H1 (cell line): ENCODE measurements around the gene KRT80. TPM values are rescaled to one million over a fixed set of nuclear protein-coding genes. Genes with fewer than 3 reads are reported as not detected.

Source experiments
- NANOG ChIP-seq: IDR thresholded peaks from 2 replicates; pipeline ENCODE4 v1.6.1; 2011; ENCODE audit warnings: low read length, low read depth, mild to moderate bottlenecking, inconsistent platforms; ENCODE audit not compliant: insufficient read depth, poor library complexity, severe bottlenecking
- POLR2A ChIP-seq, 2 experiments: IDR thresholded peaks; 1 replicate in 1 of 2; 2 replicates in 1 of 2; pipeline ENCODE4 v1.6.1; 2011; ENCODE audit warnings: low read depth in 2 of 2, low read length in 2 of 2, mild to moderate bottlenecking in 2 of 2; ENCODE audit errors: control extremely low read depth in 1 of 2
- RAD21 ChIP-seq, 2 experiments: IDR thresholded peaks in 1 of 2; conservative IDR thresholded peaks in 1 of 2; 2 replicates each; pipeline ENCODE4 v1.6.1; 2011; ENCODE audit warnings: low read depth in 2 of 2, low read length in 2 of 2, improper control_type of control experiment in 1 of 2, inconsistent platforms in 1 of 2, mild to moderate bottlenecking in 1 of 2, moderate library complexity in 1 of 2
- polyA plus RNA-seq, 7 experiments: library from polyadenylated mRNA; depleted of rRNA in 3 of 7; stranded (reverse) in 5 of 7; unstranded in 2 of 7; fragments of >200 nt in 5 of 7; fragments of 200-250 nt in 2 of 7; gene quantifications; 1 replicate in 5 of 7; 2 replicates in 1 of 7; 4 replicates in 1 of 7; pipeline versions ENCODE4 v1.2.1 to v1.2.3, GENCODE V29; 2011 to 2013; ENCODE audit warnings: missing spikeins in 2 of 7, mixed read lengths in 2 of 7
- total RNA-seq: library from RNA; stranded (reverse); fragmentation: NEBNext Ultra II Directional; extraction: Animal tissue kit (Norgen Biotek cat#: 25700); gene quantifications from 2 replicates; pipeline ENCODE4 v1.2.1, GENCODE V29; 2021

The KRT80 gene
- total and polyA plus RNA-seq, 2 of the 8 experiments (the other 6 are each of a cell fraction or from before 2014, with no cell fraction given): 0.05 TPM; not detected in 1

DNA sequence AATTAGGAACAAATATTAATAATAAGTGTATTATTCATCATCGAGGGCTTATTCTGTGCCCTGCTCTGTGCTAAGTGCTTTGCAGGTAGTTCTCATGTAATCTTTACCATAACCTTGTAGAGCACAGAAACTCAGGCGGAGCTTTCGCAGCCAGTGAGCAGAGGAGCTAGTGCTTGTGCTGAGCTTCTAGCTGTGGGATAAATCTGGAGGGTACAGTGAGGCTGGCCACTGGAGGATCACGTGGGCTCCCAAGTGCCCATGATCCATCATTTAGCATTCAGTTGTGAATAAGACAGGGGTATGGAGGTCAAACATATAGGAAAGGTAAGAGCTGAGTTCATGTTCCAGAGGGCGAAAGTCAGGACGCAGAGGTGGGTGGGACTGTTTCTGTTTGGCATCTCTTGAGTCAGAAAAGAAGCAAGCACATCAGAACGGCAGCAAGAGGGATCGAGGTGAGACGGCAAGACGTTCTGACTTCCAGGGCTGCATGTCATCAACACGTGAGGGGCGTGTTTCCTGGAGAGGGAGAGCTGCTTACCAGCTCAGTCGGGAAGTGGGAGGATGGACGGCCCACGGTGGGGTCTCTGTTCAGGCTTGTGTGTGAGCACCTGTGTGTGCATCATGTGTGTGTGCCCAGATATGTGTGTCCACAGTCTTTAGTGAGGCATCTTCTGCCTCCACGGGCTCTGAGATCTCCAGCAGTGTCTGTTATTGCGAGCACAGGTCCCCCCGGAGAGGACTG is 16.8 kb upstream of the KRT80 start (continued):
- TF ChIP-seq NANOG (no peak), POLR2A (IDR thresholded peaks at IDR 0.05; ENCODE audit: control extremely low read depth in 1 of 2, low read depth in 2 of 2, low read length in 2 of 2) (no peak), RAD21 (IDR thresholded peaks at IDR 0.05 in 1 of 2, conservative IDR thresholded peaks at IDR 0.05 in 1 of 2; ENCODE audit: low read depth in 2 of 2, low read length in 2 of 2) (no peak)
